ENCODE data around the gene HECTD4. TPM values are rescaled to one million over a fixed set of nuclear protein-coding genes. Genes with fewer than 3 reads are reported as not detected.

The HECTD4 gene
- 9.5 to 13.3 TPM (median 12.4 TPM) in 5 replicates for total RNA-seq (2022; extraction: Qiagen RNA extraction)

DNA sequence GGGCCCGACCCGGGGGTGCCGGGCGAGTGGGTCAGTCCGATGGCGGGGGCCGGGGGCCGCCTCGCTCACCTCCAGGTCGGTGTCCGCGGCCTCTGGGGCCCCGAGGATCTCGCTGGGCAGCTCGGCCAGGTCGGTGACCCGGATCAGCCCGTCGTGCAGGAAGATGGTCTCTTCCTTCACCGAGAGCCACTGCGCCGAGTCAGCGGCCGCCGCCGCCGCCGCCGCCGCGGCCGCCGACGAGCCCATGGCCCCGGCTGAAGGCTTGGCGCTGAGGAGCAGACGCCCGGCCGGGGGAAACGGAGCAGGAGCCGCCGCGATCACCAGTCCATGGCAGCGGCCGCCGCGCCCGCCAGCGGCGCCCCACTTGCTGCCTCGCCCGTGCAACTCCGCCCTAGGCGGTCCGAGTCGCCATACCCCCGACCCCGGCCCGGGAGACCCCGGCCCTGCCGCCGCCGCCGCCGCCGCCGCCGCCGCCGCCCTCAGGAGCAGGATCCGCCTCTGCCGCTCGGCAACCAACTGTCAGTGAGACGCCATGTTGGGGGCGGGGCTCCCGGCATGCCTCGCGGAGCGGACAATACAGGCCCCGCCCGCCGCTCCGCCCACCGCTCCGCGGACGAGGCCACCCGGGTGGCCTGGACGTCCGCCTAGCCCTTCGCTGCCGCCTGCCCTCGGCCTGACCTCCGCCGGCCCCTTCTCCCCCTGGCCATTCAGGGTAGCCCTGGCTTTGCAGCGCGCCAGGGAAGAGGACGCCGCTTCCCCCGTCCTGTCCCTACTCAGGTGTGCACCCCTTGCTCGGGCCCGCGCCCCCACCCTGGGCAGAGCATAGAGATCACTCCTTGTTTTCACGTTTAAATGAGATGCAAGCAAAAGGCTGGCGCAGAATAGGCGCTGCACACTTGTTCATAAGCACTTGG, at the start of gene HECTD4:
HECTD4 (minus strand) TSS at position 549 of the 914 bp plus-strand sequence; CDS start at position 246, 303 bp downstream.

DNA sequence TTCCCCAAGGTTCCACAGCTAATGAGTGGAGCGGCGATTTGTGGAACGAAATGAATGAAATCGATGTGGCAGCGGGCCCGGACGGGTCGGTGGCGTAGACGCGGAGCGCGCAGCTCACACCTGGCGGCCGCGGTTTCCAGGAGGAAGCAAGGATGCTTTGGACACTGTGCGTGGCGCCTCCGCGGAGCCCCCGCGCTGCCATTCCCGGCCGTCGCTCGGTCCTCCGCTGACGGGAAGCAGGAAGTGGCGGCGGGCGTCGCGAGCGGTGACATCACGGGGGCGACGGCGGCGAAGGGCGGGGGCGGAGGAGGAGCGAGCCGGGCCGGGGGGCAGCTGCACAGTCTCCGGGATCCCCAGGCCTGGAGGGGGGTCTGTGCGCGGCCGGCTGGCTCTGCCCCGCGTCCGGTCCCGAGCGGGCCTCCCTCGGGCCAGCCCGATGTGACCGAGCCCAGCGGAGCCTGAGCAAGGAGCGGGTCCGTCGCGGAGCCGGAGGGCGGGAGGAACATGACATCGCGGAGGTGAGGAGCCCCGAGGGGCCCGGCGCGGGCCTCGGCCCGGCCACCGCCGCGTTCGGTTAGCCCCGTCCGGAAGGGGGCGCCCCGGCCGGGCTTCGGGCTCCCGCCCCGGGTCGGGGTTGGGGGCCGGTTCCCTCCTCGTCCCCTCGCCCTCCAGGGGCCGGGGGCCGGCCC, 36.5 kb upstream of the HECTD4 start, which contains the start of gene PTPN11:
PTPN11 (plus strand) TSS at position 340 of the 689 bp plus-strand sequence; CDS start at position 505, 165 bp downstream.

DNA sequence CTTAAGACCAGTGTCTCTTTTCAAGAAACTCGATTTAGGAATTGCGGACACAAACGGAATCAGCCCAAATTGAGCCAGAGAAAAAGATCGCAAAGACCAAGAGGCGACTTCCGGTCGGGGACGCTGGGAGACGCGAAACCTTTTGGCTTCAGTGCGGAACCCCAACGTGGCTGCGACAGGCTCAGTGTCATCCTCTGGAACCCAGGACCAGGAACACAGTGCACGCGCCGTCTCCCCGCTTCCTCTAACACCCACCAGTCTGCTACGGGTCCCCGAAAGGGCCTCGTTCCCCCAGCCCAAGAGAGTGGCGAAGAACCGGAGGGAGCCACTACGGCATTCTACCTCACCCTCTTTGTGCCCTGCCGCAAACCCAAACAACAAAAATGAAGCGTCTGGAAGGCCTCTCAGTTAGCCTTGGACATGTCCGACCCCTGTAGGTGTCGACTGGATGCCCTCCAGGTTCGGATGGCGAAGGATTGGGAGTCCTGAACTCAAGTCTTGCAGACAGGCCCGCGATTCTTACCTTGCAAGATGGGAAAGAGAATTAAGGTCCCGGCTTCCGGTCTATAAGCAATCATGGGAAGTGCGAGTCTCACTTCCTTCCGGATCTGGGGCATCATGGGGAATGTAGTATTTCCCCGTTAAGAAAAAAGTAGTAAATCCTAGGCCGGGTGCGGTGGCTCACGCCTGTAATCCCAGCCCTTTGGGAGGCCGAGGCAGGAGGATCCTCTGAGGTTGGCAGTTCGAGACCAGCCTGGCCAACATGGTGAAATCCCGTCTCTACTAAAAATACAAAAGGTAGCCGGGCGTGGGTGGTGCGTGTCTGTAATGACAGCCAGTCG, 27.1 kb upstream of the HECTD4 start, which contains the start of gene RPL6:
RPL6 (minus strand) TSS at position 542 of the 842 bp plus-strand sequence. CDS start 949 bp downstream, outside the sequence.

DNA sequence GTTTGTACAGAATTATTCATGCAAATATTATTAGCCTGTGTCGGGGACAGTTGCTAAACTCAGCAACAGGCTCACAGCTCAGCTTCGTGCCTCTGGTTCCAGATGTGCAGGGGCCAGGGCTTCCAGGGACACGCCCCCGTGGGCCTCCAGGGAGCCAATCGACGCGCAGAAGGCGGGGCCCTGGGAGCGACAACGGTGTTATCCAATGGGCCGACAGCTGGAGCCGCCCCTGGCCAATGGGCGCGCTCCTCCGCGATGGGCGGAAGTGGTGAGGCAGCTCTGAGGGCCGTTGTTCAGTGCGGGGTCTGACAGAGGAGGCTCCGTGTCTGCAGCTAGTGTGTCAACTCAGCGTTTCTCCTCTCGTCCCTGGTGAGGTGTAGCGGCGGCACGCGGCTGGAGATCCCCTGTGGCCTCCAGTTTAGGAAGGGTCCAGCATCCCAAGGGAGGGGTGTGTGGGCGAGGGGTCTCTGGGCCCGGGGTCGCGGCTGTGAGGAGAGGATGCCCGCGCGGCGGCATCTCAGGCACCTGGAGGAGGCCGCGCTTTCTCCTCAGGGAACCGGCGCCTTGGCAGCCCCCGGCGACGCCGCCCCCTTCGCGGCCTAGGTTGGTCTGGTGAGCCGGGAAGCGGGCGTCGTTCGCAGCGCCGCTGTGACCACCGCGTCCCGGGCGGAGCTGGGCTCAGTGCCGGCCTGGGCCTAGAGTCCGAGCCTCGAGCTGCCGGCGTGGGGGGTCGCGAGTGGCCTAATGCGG, 256.8 kb downstream of the HECTD4 start, which contains the start of gene TRAFD1:
TRAFD1 (plus strand) TSS at position 311 of the 750 bp plus-strand sequence. CDS start 4,963 bp downstream, outside the sequence.

Other genes with a start within 250 kb of the HECTD4 start
- gene RPL6, start 27.2 kb upstream of the HECTD4 start, total RNA-seq (2022; extraction: Qiagen RNA extraction): 2,072 to 2,646 TPM (median 2,162 TPM) in 5 replicates
- 40.6 to 62.1 TPM (median 55.4 TPM) in 5 replicates for gene PTPN11, start 36.5 kb upstream of the HECTD4 start, total RNA-seq (2022; extraction: Qiagen RNA extraction)